NOMO-1 (cell line): ENCODE data around the gene C1QTNF1.
"Not testable (repeated sequence)": the region's sequence is repeated elsewhere in the genome, so short reads cannot be mapped to it uniquely, and the experiment has no call there.

ENCODE experiments used
- DNase-seq, 2 experiments: peaks; one replicate each; lab custom pipeline; 2025; ENCODE audit not compliant: unreplicated experiment in 2 of 2; lab: John Stamatoyannopoulos, UW

The C1QTNF1 gene

DNA sequence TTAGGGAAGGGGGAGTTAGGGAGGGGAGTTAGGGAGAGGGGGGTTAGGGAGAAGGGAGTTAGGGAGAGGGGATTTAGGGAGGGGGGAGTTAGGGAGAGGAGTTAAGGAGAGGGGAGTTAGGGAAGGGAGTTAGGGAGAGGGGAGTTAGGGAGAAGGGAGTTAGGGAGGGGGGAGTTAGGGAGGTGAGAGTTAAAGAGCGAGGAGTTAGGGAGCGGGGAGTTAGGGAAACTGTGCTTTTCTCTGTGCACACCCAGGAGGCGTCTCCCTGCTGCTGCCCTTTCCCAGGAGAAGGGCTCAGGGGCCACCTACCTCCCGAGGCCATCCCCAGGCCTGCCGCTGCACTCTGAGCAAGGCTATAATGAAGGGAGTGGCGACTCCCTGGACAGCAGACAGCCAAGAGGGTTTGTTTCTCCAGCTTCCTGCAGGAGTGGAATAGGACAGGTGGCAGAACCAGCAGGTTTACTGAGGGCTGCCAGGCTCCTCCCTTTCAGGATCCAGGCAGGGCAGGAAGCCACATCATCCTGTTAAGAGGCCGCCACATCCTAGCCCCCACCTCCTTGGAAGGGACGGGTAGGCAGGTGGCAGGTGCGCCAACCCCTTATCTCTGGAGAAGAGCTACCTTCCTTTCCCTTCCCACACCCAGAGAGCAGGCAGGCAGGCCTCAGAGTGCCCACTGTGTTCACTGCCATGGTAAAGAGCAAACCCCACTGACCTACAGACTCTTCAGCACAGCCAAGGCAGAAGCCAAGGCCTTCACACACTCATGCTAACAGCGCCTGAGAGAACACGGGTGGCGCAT is 18.7 kb upstream of the C1QTNF1 start:
- DNase-seq: no peak

DNA sequence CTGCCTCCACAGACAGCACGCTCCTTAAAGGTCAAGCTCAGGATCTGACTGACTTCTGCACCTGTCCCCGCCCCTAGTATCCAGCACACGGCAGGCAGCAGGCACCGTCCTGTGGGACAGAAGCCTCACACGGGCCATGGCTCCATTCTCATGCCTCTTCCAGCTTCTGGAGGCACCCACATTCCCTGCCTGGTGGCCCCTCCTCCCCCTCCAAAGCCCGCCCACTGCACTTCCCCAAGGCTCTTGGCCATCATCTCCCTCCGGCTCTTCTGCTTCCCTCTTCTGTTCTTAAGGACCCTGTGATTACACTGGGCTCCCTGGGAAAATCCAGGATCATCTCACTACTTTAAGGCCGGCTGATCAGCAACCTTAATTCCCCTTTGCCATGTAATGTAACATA is 17.9 kb upstream of the C1QTNF1 start:
- no peak for DNase-seq

DNA sequence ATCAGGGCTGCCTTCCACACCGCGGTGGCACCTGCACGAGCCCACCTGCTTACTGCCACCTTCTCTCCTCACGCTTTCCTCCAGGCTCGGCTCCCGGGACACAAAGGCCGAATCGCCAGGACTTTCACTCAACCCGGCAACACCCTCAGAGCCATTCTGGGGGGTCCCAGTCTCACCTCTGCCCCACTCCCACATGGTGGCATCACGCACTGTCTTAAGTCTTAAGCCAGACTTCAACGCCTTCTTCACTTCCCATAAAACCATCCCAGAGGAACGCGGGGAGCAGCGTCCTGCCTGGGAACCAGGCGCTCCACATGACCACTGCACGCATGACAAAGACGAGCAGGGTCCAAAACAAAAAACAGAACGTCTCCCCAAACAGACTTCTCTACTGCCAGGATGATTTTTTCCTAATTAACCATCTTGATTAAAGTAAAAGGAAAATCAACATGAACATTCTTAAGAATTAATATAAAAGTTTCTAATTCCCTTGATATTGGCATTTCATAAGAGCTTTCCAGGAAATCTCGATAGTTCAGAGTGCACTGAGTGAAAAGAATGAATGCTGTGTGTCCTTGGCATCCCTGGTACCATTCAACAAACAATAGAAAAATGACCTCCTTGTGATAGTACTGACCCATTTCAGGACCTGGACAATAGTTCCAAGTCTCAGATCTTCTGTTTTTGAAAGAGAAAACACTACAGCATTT is 17.0 kb upstream of the C1QTNF1 start:
- no peak for DNase-seq

DNA sequence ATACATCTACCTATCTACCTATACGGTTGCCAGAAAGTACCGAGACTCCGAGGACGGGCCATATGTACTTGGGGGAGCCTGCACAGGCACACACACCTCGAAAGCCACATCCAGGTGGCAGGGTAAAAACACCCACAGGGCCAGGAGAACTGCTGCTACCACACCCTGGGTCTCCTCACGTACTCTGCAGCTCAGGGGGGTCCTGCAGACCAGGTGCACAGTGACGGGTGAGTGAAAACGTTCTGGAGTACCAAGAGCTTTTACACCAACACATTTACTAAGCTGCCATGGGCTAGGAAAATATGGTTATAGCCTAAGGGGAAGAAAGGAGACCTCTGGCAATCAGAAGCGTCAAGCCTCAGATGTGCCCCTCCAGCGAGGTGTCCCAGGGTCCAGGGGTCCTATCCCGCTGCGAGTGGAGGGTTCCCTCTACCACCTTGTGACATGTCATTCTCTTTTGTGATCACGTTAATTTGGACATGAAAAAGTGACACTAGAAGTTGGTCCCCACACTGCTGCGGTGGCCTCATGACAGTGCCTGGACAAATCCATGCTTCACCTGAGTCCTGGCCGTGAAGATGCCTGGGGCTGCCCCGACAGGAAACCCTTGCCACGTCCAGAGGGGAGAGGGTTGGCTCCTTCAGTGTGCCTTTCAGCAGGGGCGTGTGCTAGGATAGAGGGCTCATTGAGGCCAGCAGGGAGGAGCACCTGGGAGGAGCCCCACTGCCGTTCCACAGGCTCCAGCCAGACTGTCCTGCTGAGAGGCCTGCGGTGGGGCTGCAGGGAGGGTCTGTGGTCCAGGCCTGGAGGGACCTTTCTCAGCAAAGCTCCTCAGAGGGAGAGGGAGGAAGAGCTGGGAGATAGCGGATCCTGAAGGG is 16.2 kb upstream of the C1QTNF1 start:
- no peak for DNase-seq

DNA sequence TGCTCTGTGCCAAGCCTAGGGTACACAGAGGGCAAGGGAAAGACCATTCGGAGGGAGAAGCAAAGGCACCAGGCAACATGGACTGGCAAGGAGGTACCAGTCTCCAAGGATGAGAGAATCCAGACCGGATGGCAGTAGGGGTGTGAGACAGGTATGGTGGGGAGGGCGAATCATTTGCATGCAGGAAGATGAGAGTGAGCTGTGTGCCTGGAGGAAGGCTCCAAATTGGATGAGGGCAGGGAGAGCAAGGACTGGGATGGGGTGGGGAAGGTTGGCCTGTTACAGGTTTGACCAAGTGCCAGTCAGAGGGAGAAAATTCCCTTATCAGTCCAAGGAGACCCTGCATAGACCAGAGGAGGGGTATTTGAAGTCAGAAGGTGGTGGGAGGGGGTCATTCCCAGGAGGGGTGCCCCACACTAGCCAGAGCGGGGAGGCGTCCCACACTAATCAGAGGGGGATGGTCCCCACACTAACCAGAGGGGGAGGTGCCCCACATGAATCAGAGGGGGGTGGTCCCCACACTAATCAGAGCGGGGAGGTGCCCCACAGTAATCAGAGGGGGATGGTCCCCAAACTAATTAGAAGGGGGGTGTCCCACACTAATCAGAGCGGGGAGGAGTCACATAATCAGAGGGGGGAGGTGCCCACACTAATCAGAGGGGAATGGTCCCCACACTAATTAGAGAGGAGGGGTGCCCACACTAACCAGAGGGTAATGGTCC is 15.1 kb upstream of the C1QTNF1 start:
- no peak for DNase-seq

DNA sequence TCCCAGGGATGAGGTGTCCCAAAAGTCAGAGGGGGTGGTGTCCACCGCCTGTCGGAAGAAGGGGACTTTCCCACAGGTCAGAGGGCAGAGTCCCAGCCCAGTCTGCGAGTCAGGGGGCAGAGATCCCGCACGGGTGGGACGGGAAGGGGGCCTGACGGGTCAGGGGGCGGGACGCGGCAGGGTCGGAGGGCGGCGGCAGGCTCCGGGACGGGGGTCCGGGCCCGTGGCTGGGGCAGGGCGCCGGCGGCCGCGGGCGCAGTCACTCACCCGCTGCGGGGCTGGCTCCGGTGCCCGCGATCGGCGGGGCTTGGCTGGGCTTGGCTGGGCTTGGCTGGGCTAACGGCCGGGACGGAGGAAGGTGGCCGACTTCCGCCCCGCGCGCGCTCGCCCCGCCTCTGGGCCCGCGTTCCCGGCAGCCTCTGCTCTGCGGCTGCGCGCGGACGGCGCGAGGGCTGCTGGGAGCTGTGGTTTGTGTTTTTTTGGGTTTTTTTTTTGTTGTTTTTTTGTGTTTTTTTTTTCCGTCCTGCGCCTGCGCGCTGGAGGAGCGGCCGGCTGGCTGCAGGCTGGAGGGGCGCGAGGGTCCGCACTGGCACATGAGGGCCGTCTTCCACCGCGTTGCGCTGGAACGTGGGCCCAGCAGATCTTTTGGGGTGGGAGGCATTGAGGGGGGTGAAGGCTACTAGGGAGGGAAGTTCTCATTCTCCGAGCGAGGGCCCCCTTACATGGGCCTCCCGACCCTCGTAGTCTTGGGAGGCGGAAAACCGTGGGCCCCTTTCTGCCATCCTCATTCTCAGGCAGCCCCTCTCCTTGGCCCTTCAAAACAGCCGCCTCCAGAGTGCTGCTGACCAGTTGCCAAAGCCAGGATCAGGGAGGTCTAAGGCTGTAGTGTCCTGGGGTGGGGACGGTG is 14.3 kb upstream of the C1QTNF1 start, which contains the start of gene CANT1:
Gene CANT1 (minus strand): TSS at position 368 of the 907 bp plus-strand sequence. CDS start 12,142 bp downstream, outside the sequence.
- DNase-seq: peak; percentile 73 to 80

DNA sequence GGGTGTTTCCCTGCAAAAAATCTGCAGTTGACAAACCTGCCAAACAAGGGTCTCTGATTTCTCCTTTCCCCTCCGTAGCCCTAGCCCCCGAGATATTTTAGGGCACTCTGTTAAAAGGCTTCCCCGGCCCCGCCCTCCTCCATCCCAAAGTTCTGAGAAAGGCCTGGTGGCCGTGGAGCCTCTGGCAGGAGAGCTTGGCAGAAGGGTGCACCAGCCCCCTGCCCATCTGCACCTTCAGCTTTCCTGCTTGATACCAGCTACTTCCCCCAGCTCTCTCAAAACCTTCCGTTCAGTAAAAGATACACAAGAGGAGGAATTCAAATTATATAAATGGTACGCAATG is 13.7 kb upstream of the C1QTNF1 start:
- DNase-seq: no peak

DNA sequence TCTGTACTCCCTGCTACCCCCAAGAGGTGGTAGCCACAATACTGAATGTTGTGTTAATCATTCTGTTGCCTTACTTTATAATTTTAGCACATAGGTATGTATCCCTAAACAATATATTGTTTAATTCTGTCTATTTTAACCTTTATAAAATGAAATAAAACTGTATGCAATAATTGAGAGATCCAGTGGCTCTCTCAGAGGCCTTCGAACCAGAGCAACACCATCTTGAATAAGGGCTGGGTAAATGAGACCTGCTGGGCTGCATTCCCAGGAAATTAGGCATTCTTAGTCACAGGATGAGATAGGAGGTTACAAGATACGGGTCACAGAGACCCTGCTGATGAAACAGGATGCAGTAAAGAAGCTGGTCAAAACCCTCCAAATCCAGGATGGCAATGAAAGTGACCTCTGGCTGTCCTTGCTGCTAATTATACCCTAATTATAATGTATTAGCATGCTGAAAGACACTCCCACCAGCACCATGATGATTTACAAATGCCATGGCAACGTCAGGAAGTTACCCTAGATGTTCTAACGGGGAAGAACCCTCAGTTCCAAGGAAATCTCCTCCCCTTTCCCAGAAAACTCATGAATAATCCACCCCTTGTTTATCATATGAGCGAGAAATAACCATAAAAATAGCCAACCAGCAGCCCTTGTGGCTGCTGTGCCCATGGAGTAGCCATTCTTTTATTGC is 12.4 kb upstream of the C1QTNF1 start:
- no peak for DNase-seq

DNA sequence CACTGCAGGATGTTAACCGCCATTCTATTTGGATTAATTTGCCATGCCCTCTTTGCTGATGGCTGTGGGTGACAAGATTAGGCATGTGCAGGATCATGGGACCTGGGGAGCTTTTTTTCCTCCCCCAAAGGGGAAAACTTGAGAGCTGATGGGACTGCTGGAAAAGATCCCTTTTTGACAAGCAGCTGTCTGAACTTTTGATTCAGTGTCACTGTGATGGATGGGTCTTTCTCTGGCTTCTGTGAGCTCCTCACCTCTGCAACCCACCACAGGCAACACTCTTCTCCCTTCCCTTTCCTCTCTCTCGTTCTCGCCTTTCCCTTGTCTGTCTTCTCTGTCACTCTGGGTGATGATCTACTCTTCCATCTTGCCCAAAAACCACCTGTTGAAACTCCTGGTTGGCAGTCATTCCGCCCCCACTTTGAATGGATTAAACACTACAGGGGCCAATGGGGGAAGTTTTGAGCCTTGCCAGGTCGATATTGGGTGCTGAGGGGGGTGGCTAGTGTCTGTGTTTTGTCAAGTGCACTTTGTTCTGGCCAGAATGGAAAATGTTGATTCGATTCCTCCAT is 11.3 kb upstream of the C1QTNF1 start:
- no peak for DNase-seq

DNA sequence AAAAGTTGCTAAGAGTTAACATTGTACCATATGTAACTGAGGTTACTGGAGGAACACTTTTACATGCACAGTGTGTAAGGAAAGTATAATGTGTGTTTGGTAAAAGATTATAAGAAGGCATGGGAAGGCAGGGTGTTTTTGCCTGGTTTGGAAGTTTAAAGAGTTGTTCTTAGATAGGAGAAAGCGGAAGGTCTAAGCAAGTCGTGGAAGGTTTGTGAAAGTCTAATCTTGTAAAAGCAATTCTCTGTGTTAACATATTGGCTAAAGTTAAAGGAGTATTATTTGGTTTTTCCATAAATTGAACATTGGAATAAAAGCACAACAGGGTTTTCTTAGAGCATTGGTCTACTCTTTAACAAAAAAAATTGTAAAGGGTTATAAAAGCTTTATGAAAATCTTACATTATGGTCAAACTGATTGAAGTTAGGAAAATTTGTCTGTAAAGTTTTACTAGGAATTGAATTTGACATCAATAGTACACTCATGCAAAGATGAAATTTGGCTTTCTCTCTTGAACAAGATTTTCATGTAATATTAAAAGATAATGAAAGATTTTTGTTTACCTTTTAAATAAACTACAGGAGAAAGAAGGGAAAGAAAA is 9.7 kb upstream of the C1QTNF1 start:
- no peak for DNase-seq

DNA sequence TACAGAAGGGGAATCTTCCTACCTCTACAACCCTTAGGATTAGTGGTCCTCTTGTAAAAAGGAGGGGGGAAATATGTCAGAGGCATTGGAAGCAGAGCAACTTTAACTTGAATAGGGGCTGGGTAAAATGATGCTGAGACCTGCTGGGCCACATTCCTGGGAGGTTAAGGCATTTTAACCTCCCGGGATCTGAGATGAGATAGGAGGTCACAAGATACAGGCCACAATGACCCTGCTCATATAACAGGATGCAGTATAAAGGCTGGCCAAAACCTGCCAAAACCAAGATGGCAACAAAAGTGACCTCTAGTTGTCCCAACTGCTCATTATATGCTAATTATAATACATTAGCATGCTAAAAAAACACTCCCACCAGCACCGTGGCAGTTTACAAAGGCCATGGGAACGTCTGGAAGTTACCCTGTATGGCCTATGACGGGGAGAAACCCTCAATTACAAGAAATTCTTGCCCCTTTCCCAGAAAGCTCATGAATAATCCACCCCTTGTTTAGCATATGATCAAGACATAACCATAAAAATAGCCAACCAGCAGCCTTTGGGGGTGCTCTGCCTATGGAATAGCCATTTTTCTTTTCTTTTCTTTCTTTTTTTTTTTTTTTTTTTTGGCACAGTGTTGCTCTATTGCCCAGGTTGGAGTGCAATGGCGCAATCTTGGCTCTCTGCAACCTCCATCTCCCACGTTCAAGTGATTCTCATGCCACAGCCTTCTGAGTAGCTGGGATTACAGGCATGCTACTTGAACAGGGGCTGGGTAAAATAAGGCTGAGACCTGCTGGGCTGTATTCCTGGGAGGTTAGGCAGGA is 6.2 kb upstream of the C1QTNF1 start:
- DNase-seq: no peak

DNA sequence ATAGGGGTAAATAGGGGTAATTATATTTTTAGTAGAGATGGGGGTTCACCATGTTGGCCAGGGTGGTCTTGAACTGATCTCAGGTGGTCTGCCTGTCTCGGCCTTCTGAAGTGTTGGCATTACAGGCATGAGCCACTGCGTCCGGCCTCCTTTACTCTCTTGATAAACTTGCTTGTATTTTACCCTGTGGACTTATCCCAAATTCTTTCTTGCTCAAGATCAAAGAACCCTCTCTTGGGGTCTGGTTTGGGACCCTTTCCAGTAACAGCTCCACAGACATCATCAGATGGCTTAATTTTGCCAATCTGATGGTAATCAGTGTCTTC is 5.6 kb upstream of the C1QTNF1 start:
- no peak for DNase-seq

DNA sequence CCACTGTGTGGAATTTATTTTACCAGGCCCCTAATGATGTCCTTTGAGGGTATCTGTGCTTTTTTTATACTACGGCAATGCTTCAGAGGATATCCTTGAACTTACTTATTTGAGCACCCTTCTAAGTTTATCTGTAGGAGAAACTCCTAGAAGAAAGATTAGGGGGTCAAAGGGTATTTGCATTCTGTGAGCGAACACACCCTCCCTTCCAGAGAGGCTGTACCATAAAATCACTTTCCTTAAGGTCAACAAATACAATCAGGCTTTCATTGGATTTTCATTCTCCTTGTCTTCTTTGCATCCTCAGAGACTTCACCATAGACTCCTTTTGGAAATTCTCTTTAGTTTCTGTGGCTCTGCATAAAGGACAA is 4.7 kb upstream of the C1QTNF1 start:
- DNase-seq: no peak

DNA sequence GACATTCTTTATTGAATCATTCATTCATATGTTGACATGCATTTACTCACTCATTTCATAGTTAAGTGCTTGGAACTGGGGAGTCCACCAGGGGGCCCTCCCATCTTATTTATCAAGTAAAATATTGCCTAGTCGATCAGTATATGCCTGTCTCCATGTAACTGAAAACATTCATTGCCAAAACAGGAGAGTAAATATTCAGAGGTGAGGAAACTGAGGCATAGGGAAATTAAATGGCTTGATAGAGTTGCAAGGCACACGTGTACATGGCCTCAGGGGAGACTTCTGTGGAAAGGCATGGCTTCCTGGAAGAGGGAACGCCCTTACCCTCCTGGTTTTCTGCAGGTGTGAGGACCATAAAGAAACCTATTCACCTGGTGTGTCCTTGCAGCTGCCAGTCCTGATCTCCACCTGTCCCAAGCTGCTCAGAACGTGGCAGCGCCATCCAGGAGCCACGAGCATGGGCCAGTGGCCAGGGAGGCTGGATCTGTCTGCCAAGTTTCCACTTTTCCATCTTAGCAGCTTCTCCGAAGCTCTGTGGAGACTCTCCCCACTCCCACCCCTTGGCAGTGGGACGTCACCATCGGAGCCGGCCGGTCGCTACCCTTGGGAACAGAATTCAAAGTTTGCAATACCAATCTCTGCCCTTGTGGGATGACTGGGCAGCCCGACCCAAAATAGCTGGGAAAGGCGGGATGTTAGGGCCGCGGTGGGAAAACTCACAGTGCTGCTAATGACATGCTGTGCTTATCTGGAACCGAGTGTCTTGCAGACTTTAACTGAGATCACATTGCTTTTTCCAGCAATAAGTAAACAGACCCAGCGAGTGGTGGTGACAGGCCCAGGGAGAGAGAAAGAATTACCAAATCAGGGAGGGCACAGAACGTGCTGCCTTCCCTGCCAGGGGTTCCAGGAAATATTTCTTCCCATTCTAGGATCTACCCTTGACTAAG is 4.1 kb upstream of the C1QTNF1 start:
- DNase-seq: peak in 1 of 2 experiments; percentile 47

DNA sequence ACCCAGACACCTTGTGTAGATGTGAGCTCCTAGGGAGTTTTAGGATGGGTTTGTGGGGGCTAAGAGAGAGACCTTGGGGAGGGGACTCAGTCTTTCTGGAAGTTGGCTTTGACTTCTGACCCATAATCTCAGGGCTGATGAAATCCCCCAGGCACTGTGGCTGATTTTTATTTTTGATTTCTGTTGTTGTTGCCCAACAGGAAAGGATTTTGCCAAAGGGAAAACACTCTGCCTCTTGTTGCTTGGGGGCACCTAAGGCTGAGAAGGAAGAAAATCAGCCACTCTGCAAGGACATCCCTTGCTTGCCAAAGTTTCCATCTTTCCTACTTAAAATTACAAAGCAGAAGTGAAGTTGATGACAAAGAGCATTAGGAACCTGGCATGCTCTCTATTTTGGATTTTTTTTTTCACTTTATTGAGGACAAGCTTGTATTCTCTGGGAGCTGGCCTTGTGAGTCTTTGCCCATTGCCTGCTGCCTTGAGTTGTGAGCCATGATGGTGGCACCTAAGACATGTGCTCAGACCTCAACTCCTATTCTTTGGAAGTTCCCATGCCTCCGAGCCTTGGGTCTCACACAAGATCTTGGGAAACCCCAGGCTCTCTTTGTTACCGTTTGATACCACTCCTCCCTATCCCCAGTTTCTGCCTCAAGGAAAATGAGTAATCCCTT is 3.2 kb upstream of the C1QTNF1 start:
- DNase-seq: no peak

DNA sequence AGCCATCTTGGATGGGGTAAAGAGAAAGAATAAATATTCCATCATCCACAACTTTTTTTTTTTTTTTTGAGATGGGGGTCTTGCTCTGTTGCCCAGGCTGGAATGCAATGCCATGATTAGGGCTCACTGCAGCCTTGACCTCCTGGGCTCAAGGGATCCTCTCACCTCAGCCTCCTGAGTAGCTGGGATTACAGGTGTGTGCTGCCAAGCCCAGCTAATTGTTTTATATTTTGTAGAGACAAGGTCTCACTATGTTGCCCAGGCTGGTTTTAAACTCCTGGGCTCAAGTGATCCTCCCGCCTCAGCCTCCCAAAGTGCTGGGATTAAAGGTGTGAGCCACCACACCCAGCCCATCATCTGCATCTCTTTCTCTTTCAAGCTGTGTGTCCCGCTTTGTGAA is 2.0 kb upstream of the C1QTNF1 start:
- DNase-seq: not testable (repeated sequence)
